Prostate gland (tissue), 2 donors: Measurements from ENCODE around the gene GALNT16.

ENCODE experiments used
- POLR2A ChIP-seq: fragments of 450-650 bp; IDR thresholded peaks from one replicate; pipeline ENCODE4 v1.6.1; 2016; ENCODE audit warnings: antibody characterized with exemption, mild to moderate bottlenecking
- TF ChIP-seq, protein P1 (sequence below), 4 experiments: fragments of 200-600 bp in 2 of 4; fragments of 450-650 bp in 2 of 4; sonication (generic) in 2 of 4; IDR thresholded peaks; 1 replicate in 3 of 4; 2 replicates in 1 of 4; pipeline ENCODE4 v1.5.1; 2016 to 2019; ENCODE audit warnings: antibody characterized with exemption in 4 of 4, mild to moderate bottlenecking in 2 of 4, moderate library complexity in 2 of 4

DNA sequence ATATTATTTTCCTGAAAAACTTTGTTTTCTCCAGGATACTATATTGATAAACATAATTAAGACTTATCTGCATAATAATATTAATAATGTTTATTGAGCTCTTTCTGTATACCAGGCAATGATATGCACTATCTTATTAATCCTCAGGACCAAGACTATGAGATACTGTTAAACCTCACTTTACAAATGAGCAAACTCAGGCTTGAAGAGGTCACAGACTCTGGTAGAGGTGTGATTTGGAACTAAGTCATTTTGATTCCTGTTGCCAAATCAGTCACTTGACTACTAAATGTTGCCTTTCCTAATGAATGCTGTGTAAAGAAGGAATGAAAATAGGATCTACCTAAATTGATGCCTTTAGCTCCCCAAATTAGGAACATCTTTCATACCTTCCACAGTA, 145.8 kb downstream of the GALNT16 start:
- TF ChIP-seq, protein P1, sequence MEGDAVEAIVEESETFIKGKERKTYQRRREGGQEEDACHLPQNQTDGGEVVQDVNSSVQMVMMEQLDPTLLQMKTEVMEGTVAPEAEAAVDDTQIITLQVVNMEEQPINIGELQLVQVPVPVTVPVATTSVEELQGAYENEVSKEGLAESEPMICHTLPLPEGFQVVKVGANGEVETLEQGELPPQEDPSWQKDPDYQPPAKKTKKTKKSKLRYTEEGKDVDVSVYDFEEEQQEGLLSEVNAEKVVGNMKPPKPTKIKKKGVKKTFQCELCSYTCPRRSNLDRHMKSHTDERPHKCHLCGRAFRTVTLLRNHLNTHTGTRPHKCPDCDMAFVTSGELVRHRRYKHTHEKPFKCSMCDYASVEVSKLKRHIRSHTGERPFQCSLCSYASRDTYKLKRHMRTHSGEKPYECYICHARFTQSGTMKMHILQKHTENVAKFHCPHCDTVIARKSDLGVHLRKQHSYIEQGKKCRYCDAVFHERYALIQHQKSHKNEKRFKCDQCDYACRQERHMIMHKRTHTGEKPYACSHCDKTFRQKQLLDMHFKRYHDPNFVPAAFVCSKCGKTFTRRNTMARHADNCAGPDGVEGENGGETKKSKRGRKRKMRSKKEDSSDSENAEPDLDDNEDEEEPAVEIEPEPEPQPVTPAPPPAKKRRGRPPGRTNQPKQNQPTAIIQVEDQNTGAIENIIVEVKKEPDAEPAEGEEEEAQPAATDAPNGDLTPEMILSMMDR (IDR thresholded peaks at IDR 0.05) = no peak
- no peak for TF ChIP-seq POLR2A
